NCI-H1930 (cell line): ENCODE measurements around the gene SPP1.
"Not testable (repeated sequence)": the region's sequence is repeated elsewhere in the genome, so short reads cannot be mapped to it uniquely, and the experiment has no call there.

Source experiments
- DNase-seq, 2 experiments: peaks; one replicate each; lab custom pipeline; 2025; lab: John Stamatoyannopoulos, UW

Gene SPP1

GRCh38 chr4:87986508-87986907, 11.0 kb downstream of the SPP1 start:
- no peak for DNase-seq

DNA sequence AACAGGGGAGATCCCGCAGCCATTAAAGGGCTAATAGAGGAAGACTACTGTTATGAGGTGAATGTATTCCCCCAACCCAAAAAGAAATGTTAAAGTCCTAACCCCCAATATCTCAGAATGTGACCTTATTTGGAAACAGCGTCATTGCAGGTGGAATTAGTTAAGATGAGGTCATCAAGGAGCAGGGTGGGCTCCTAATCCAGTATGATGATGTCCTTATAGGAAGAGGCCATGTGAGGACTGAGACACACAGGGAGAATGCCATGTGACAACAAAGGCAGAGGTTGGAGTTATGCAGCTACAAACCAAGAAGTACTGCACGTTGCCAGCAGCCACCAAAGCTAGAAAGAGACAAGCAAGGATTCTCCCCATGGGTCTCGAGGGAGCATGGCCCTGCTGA, 14.3 kb downstream of the SPP1 start:
- DNase-seq = no peak

- DNase-seq = no peak
Observed at GRCh38 chr4:87995435-87995834, 19.9 kb downstream of the SPP1 start.

GRCh38 chr4:87999191-87999691, 23.7 kb downstream of the SPP1 start:
- not testable (repeated sequence) for DNase-seq

GRCh38 chr4:88001871-88002270, 26.4 kb downstream of the SPP1 start:
- DNase-seq = no peak

DNA sequence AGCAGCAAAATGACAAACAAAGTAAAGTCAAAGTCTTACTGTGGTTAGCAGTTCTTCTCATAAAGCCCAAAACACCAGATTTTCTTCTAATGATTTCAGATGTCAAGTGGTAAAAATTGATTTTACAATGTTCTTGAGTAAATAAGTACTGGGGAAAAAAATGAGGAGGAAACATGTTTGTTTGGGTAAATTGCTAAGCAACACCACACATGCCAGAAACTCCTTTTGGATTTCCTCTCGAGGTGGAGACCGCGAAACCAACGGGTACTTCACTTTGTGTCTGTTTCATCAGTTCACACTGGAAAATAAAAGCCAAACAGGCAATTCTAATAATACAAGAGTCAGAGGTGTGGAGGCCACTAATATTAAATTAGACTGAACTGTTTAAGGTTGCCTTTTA, 27.3 kb downstream of the SPP1 start:
- no peak for DNase-seq

GRCh38 chr4:88003261-88003660, 27.7 kb downstream of the SPP1 start:
- DNase-seq = no peak

DNA sequence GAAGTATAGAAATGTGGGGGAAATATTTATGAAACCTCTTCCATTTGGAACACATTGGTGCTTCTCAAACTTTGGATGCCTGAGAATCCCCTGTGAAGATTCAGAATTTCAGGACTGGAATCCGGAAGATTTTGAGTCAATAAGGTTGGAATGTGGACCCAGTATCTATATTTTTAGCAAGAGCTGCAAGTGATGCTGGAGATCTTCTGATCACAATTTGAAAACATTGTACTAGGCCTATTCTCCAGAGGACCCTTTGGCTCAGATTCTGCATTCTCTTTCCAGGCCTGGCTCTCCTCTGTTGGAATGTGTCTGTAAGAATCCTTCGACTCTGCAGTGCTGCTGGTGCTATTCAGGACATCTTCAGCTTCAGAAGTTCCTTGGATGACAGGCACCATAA, 29.6 kb downstream of the SPP1 start:
- no peak for DNase-seq

DNA sequence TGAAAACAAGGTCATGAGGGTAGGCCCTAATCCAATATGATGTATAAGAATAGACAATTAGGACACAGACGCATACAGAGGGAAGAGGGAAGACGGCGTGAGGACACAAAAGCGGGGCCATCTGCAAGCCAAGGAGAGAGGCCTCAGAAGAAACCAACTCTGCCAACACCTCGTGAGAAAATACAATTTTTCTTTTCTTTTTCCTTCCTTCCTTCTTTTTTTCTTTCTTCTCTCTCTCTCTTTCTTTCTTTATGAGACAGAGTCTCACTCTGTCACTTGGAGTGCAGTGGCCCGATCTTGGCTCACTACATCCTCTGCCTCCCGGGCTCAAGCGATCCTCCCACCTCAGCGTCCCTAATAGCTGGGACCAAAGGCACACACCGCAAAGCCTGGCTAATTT, 30.4 kb downstream of the SPP1 start:
- no peak for DNase-seq

- no peak for DNase-seq
Observed at GRCh38 chr4:88006956-88007303, 31.4 kb downstream of the SPP1 start.

DNA sequence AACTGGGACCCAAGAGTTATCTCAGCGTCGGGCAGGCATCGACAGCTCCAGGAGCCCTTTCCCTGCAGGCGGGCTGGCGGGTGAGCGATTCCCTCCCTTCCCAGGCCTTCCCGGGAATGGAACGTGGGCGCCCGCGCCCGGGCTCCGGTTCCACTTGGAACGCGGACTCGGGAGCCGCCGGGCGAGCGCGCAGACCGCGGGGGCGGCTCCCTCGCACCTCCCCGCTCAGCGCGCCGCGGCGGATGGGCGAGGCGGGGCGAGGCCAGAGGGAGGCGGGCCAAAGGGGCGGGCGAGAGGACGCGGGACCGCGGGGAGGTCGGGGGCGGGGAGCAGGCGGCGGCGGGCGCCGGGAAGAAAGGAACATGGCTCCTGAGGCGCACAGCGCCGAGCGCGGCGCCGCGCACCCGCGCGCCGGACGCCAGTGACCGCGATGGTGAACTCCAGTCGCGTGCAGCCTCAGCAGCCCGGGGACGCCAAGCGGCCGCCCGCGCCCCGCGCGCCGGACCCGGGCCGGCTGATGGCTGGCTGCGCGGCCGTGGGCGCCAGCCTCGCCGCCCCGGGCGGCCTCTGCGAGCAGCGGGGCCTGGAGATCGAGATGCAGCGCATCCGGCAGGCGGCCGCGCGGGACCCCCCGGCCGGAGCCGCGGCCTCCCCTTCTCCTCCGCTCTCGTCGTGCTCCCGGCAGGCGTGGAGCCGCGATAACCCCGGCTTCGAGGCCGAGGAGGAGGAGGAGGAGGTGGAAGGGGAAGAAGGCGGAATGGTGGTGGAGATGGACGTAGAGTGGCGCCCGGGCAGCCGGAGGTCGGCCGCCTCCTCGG, 32.0 kb downstream of the SPP1 start, which contains the start of gene PKD2:
PKD2 (plus strand) TSS at position 332 of the 818 bp plus-strand sequence; CDS start at position 431, 99 bp downstream.
- peak; percentile 59 to 79 for DNase-seq

- DNase-seq = peak in 1 of 2 experiments; percentile 14
Observed at GRCh38 chr4:88008122-88008742, 32.7 kb downstream of the SPP1 start.

GRCh38 chr4:88008743-88009171, 33.2 kb downstream of the SPP1 start:
- no peak for DNase-seq

DNA sequence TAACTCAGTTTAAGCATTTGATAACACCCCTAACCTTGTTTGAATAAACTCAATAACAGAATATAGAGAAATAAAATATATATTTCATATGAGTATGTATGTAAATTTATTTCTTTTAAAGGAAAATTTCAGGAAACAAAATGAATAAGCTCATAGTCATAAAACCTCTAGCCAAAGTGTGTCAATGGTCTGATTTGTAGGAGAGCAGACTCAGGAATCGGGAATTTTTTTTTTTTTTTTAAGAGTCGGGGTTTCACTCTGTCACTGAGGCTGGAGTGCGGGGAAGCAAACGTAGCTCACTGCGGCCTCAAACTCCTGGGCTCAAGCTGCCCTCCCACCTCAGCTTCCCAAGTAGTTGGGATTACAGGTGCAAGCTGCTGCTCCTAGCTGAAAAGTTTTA, 34.4 kb downstream of the SPP1 start:
- DNase-seq = no peak

GRCh38 chr4:88010966-88011365, 35.5 kb downstream of the SPP1 start:
- no peak for DNase-seq

GRCh38 chr4:88012647-88013046, 37.1 kb downstream of the SPP1 start:
- no peak for DNase-seq

DNA sequence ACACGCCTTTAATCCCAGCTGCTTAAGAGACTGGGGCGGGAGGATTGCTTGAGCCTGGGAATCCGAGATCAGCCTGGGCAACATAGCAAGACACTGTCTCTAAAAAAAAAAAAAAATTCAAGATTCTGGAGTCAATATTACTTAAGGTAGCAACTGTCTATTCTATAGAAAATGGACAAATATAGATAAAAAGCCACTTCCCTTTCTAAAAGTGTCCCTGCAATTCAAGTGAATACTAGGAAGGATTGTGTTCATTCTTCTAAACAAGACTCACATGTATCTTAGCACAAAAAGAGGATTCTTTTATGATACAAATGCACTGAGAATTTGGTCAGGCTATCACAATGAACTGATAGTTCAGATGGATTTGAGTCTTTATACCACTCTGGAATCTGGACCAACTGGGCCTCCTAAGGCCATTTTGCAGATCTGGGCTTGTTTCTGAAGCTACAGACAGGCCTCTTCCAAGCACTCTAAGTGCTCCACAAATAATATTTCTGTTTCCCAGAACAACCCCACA, 38.9 kb downstream of the SPP1 start:
- DNase-seq = no peak

GRCh38 chr4:88015659-88016295, 40.3 kb downstream of the SPP1 start:
- DNase-seq = no peak

- DNase-seq = no peak
Observed at GRCh38 chr4:88017516-88018297, 42.2 kb downstream of the SPP1 start.

DNA sequence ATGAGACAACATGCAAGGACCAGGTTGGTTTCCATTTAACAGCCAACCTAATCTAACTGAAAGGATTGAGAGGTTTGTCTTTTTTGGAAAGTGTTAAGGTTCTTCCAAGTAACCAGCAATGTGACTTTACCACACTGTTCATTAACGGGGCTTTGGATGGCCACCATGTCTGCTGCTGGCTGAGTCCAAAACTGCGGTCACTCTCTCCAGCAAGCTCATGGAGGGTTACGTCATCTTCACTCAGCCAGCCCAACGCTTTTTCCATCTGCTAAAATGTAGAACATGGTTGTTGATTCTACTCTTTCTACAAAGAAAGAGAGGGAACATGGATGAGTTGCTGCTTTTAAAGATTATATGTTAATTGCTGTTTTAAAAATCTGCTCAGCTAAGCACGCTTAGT, 43.0 kb downstream of the SPP1 start:
- no peak for DNase-seq

DNA sequence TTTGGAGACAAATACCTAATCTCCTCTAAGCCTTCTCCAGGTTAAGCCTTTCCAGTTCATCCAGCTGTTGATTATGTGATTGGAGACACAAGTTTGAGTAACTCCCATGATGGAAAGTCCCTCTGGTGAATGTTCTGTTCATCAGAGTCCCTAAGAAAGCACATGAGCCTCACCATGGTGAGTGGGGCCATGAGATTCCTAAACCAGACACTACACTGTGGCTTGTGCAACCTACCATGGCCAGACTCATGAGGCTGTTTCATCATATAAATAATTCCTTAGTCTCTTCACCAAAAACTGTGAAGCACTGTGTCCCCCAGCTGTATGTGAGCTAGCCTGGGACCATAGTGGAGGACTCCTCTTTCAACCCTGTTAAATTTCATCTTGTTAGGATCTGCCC, 46.3 kb downstream of the SPP1 start:
- DNase-seq = no peak

DNA sequence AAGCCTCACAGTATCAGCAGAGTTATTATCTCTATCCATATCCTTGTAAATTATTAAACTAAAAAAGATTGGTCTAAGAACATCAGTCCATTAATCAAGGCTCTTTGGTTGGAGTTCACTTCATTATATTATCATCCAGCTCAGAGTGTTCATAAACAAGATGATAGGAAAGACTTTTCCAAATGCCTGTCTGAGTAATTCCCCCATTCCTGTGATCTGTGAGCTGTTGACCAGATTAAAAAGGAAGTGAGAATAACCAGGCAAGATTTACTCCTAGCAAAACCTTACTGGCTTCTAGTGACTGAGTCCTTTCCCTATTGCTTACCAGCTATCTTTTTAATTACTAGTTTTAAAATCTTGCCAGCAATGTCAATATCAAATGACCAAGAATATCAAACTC, 46.8 kb downstream of the SPP1 start:
- no peak for DNase-seq
